H9 (cell line): Measurements from ENCODE around the gene NR1I2. TPM values are rescaled to one million over a fixed set of nuclear protein-coding genes. Genes with fewer than 3 reads are reported as not detected.

Experiments used
- DNase-seq: peaks from one replicate; pipeline ENCODE4 v3.0.0-alpha.2; 2017
- H2AFZ ChIP-seq: one replicate; pipeline ENCODE4 v1.6.1; 2013; ENCODE audit warnings: mild to moderate bottlenecking, low read length, control low read depth, moderate library complexity
- H2AK5ac ChIP-seq: 2 replicates; pipeline ENCODE4 v1.6.1; 2013; ENCODE audit warnings: low read length, control low read depth, mixed read lengths; ENCODE audit not compliant: insufficient read length
- H2BK120ac ChIP-seq: one replicate; pipeline ENCODE4 v1.6.1; 2013; ENCODE audit warnings: low read depth, mild to moderate bottlenecking, low read length, control low read depth, inconsistent platforms; ENCODE audit not compliant: poor library complexity, severe bottlenecking
- H2BK12ac ChIP-seq: 2 replicates; pipeline ENCODE4 v1.6.1; 2013; ENCODE audit warnings: low read length, control low read depth, mixed read lengths, low read depth; ENCODE audit not compliant: insufficient read length
- H2BK15ac ChIP-seq: 2 replicates; pipeline ENCODE4 v1.6.1; 2013; ENCODE audit warnings: low read depth, low read length, control low read depth
- H2BK20ac ChIP-seq: one replicate; pipeline ENCODE4 v1.6.1; 2013; ENCODE audit warnings: low read depth, mild to moderate bottlenecking, low read length, control low read depth, inconsistent platforms; ENCODE audit not compliant: poor library complexity, severe bottlenecking
- H2BK5ac ChIP-seq: 2 replicates; pipeline ENCODE4 v1.6.1; 2013; ENCODE audit warnings: low read length, control low read depth, mixed read lengths; ENCODE audit not compliant: insufficient read length
- H3K14ac ChIP-seq: 2 replicates; pipeline ENCODE4 v1.6.1; 2013; ENCODE audit warnings: low read length, control low read depth; ENCODE audit not compliant: insufficient read depth
- H3K18ac ChIP-seq: 2 replicates; pipeline ENCODE4 v1.6.1; 2013; ENCODE audit warnings: low read depth, mild to moderate bottlenecking, mixed read lengths, low read length, control low read depth; ENCODE audit not compliant: insufficient read length
- H3K23ac ChIP-seq: 2 replicates; pipeline ENCODE4 v1.6.1; 2013; ENCODE audit warnings: low read length, control low read depth, mixed read lengths, low read depth; ENCODE audit not compliant: insufficient read length
- H3K23me2 ChIP-seq: 2 replicates; pipeline ENCODE4 v1.6.1; 2013; ENCODE audit warnings: low read depth, mild to moderate bottlenecking, mixed read lengths, low read length, control low read depth; ENCODE audit not compliant: insufficient read length, poor library complexity, severe bottlenecking
- H3K27ac ChIP-seq: 2 replicates; pipeline ENCODE4 v1.5.1; 2013; ENCODE audit warnings: low read length, control low read depth, mixed read lengths, low read depth; ENCODE audit not compliant: insufficient read length
- H3K27me3 ChIP-seq: 2 replicates; pipeline ENCODE4 v1.6.1; 2013; ENCODE audit warnings: low read length, control low read depth, inconsistent platforms; ENCODE audit not compliant: insufficient read depth
- H3K4ac ChIP-seq: 2 replicates; pipeline ENCODE4 v1.6.1; 2013; ENCODE audit warnings: low read depth, mild to moderate bottlenecking, control low read depth, inconsistent platforms, low read length, moderate library complexity
- H3K4me1 ChIP-seq: 2 replicates; pipeline ENCODE4 v1.6.1; 2013; ENCODE audit warnings: low read length, control low read depth, inconsistent platforms; ENCODE audit not compliant: insufficient read depth
- H3K4me2 ChIP-seq: 2 replicates; pipeline ENCODE4 v1.6.1; 2013; ENCODE audit warnings: low read length, control low read depth, mixed read lengths; ENCODE audit not compliant: insufficient read length, insufficient read depth
- H3K56ac ChIP-seq: 2 replicates; pipeline ENCODE4 v1.6.1; 2013; ENCODE audit warnings: low read depth, mild to moderate bottlenecking, mixed read lengths, low read length, control low read depth; ENCODE audit not compliant: insufficient read length
- H3K79me1 ChIP-seq: 2 replicates; pipeline ENCODE4 v1.6.1; 2013; ENCODE audit warnings: low read depth, mild to moderate bottlenecking, moderate library complexity, low read length, control low read depth, inconsistent platforms; ENCODE audit not compliant: insufficient read depth, poor library complexity, severe bottlenecking
- H3K79me2 ChIP-seq: 2 replicates; pipeline ENCODE4 v1.6.1; 2013; ENCODE audit warnings: low read length, control low read depth, inconsistent platforms; ENCODE audit not compliant: insufficient read depth
- H3K9ac ChIP-seq: 2 replicates; pipeline ENCODE4 v1.6.1; 2013; ENCODE audit warnings: low read length, control low read depth, mixed read lengths; ENCODE audit not compliant: insufficient read length; ENCODE audit errors: extremely low read depth
- H3K9me3 ChIP-seq: one replicate; pipeline ENCODE4 v1.6.1; 2013; ENCODE audit warnings: low read depth, low read length, inconsistent platforms; ENCODE audit not compliant: control insufficient read depth
- H3T11ph ChIP-seq: one replicate; pipeline ENCODE4 v1.6.1; 2013; ENCODE audit warnings: mild to moderate bottlenecking, low read length, control low read depth, inconsistent platforms
- H4K20me1 ChIP-seq: one replicate; pipeline ENCODE4 v1.6.1; 2013; ENCODE audit not compliant: control insufficient read depth, insufficient read length, insufficient read depth
- H4K5ac ChIP-seq: 2 replicates; pipeline ENCODE4 v1.6.1; 2013; ENCODE audit warnings: low read depth, mild to moderate bottlenecking, mixed read lengths, low read length, control low read depth; ENCODE audit not compliant: insufficient read length
- H4K8ac ChIP-seq: replicated peaks from 2 replicates; pipeline ENCODE4 v1.6.1; 2013; ENCODE audit warnings: low read length, control low read depth, mixed read lengths, low read depth; ENCODE audit not compliant: insufficient read length
- H4K91ac ChIP-seq: 2 replicates; pipeline ENCODE4 v1.6.1; 2013; ENCODE audit warnings: low read depth, mild to moderate bottlenecking, moderate library complexity, mixed read lengths, low read length, control low read depth; ENCODE audit not compliant: insufficient read length
- H3K27ac Mint-ChIP-seq, 3 experiments: 2 replicates in 2 of 3; 3 replicates in 1 of 3; pipeline ENCODE4 v1.8.0; 2020 to 2021; ENCODE audit warnings: mixed read lengths in 3 of 3, mild to moderate bottlenecking in 1 of 3, moderate library complexity in 1 of 3
- H3K27me3 Mint-ChIP-seq: 2 replicates; pipeline ENCODE4 v1.8.0; 2021; ENCODE audit warnings: low read depth, mild to moderate bottlenecking, moderate library complexity, mixed read lengths
- H3K36me3 Mint-ChIP-seq, 3 experiments: 2 replicates in 2 of 3; 3 replicates in 1 of 3; pipeline ENCODE4 v1.8.0; 2020 to 2021; ENCODE audit warnings: low read depth in 3 of 3, mixed read lengths in 3 of 3; ENCODE audit not compliant: insufficient read depth in 1 of 3
- H3K4me1 Mint-ChIP-seq, 2 experiments: 2 replicates each; pipeline ENCODE4 v1.8.0; 2020; ENCODE audit warnings: mixed read lengths in 2 of 2
- H3K4me3 Mint-ChIP-seq, 2 experiments: 2 replicates in 1 of 2; 3 replicates in 1 of 2; pipeline ENCODE4 v1.8.0; 2020 to 2021; ENCODE audit warnings: mild to moderate bottlenecking in 2 of 2, mixed read lengths in 2 of 2, moderate library complexity in 1 of 2
- H3K9me3 Mint-ChIP-seq, 2 experiments: 2 replicates in 1 of 2; 3 replicates in 1 of 2; pipeline ENCODE4 v1.8.0; 2020; ENCODE audit warnings: mild to moderate bottlenecking in 2 of 2, mixed read lengths in 2 of 2, moderate library complexity in 1 of 2
- CTCF ChIP-seq: fragments of 200-600 bp; sonication (generic); conservative IDR thresholded peaks from 3 replicates; pipeline ENCODE4 v1.8.0; 2021; ENCODE audit warnings: antibody characterized with exemption, mild to moderate bottlenecking
- WGBS: extraction: QIAGEN DNeasy Blood & Tissue Kit; methylation state at CpG from one replicate; pipeline ENCODE4 v1.1.7; 2013; ENCODE audit warnings: missing lambda C conversion rate, low lambda C conversion rate, mixed read lengths; ENCODE audit not compliant: insufficient read length; ENCODE audit errors: extremely low coverage; 5-methylcytosine and 5-hydroxymethylcytosine counted together
- total RNA-seq: library from RNA; stranded (reverse); gene quantifications from 2 replicates; pipeline ENCODE4 v1.2.1, GENCODE V29; 2021

NR1I2 gene
- total RNA-seq, 1 experiment from 2014 or later: not detected

- no peak overlapping the region for H3K4me2 ChIP-seq
- WGBS: no CpG with 5 or more reads among the region's 4 CpGs
- H3K4me1 Mint-ChIP-seq: 0 out of 4 replicates have a peak, but pooled peaks cover 0 to 2% of the 10 kb centered on the region in 2 experiments
- H3K27ac ChIP-seq: no peak overlapping the region
- no peak overlapping the region for H2BK15ac ChIP-seq
- no peak overlapping the region for H4K91ac ChIP-seq
- H3K23ac ChIP-seq: no peak overlapping the region
- H3K9me3 ChIP-seq: no peaks in the 10 kb centered on the region
- H2BK20ac ChIP-seq: no peak overlapping the region
- no peaks in the 10 kb centered on the region for H3K4me1 ChIP-seq
- no peak overlapping the region for H2AK5ac ChIP-seq
- no peak overlapping the region for H4K5ac ChIP-seq
- H3K23me2 ChIP-seq: no peaks in the 10 kb centered on the region
- H4K8ac ChIP-seq: no peak overlapping the region
- no peak overlapping the region for H2AFZ ChIP-seq
- no peaks in the 10 kb centered on the region for H3K79me1 ChIP-seq
- no peaks in the 10 kb centered on the region for H4K20me1 ChIP-seq
- no peak overlapping the region for H2BK12ac ChIP-seq
- no peak overlapping the region for H2BK120ac ChIP-seq
- TF ChIP-seq CTCF: no peak
- H3K27me3 ChIP-seq: no peaks in the 10 kb centered on the region
- no peak overlapping the region for H2BK5ac ChIP-seq
- H3K14ac ChIP-seq: no peak overlapping the region
- H3K18ac ChIP-seq: no peak overlapping the region
- no peak overlapping the region for H3K56ac ChIP-seq
- H3K4ac ChIP-seq: no peak overlapping the region
- H3K9ac ChIP-seq: no peak overlapping the region
- H3K27ac Mint-ChIP-seq: no peak overlapping the region
- no peaks in the 10 kb centered on the region; the same call in 1 of the 2 replicates for H3K27me3 Mint-ChIP-seq
- no peaks in the 10 kb centered on the region for H3K79me2 ChIP-seq
- no peak overlapping the region for H3T11ph ChIP-seq
- H3K9me3 Mint-ChIP-seq: no peaks in the 10 kb centered on the region
- no peak overlapping the region for H3K4me3 Mint-ChIP-seq
- H3K36me3 Mint-ChIP-seq: no peaks in the 10 kb centered on the region
- DNase-seq: no peak
These were observed 34.5 kb upstream of the NR1I2 start for GRCh38 chr3:119747357-119747756.
